PC-9 (cell line): ENCODE data around the gene TCAP. TPM values are rescaled to one million over a fixed set of nuclear protein-coding genes. Genes with fewer than 3 reads are reported as not detected.

Experiments used
- BruUV-seq: library from RNA; stranded (reverse); fragments of 400-500 nt; replicated peaks from 2 replicates; lab custom pipeline; 2021; lab: Mats Ljungman, UMichigan
- CTCF ChIA-PET: fragments of 300-600 bp; sonication (Branson Sonifier 250); formaldehyde crosslinking; loops from one replicate; lab custom pipeline; 2022; ENCODE audit warnings: antibody characterized with exemption; lab: Charles Lee
- POLR2A ChIA-PET: fragments of 300-600 bp; sonication (Branson Sonifier 250); formaldehyde crosslinking; loops from one replicate; lab custom pipeline; 2022; ENCODE audit warnings: antibody characterized with exemption; ENCODE audit not compliant: unreplicated experiment; lab: Charles Lee
- DNase-seq, 2 experiments: peaks; one replicate each; pipeline versions ENCODE4 v3.0.0 to v3.0.0-alpha.2; 2015 to 2022; ENCODE audit warnings: mixed read lengths in 1 of 2
- H2AFZ ChIP-seq: fragments of 200-600 bp; sonication (generic); 2 replicates; pipeline ENCODE4 v1.8.1; 2017; ENCODE audit warnings: antibody characterized with exemption
- H3F3A ChIP-seq: fragments of 200-600 bp; sonication (generic); 2 replicates; pipeline ENCODE4 v1.8.1; 2017; ENCODE audit warnings: antibody characterized with exemption, mild to moderate bottlenecking, low read depth; ENCODE audit not compliant: insufficient read depth
- H3K27ac ChIP-seq: fragments of 200-600 bp; sonication (generic); 2 replicates; pipeline ENCODE4 v1.6.1; 2016; ENCODE audit warnings: mixed run types
- H3K27me3 ChIP-seq: fragments of 200-600 bp; sonication (generic); 2 replicates; pipeline ENCODE4 v1.6.1; 2016; ENCODE audit warnings: low read depth, mixed run types; ENCODE audit not compliant: insufficient read depth
- H3K36me3 ChIP-seq: fragments of 200-600 bp; sonication (generic); 2 replicates; pipeline ENCODE4 v1.6.1; 2016; ENCODE audit warnings: low read depth, mixed run types
- H3K4me1 ChIP-seq: fragments of 200-600 bp; sonication (generic); replicated peaks from 2 replicates; pipeline ENCODE4 v1.6.1; 2016; ENCODE audit warnings: mixed run types; ENCODE audit not compliant: insufficient read depth
- H3K4me2 ChIP-seq: fragments of 200-600 bp; sonication (generic); 2 replicates; pipeline ENCODE4 v1.6.1; 2017; ENCODE audit warnings: mixed run types
- H3K4me3 ChIP-seq: fragments of 200-600 bp; sonication (generic); 2 replicates; pipeline ENCODE4 v1.6.1; 2016; ENCODE audit warnings: mixed run types
- H3K79me2 ChIP-seq: fragments of 200-600 bp; sonication (generic); 2 replicates; pipeline ENCODE4 v1.6.1; 2017; ENCODE audit warnings: low read depth, mixed run types
- H3K9me2 ChIP-seq: fragments of 200-600 bp; sonication (generic); 2 replicates; pipeline ENCODE4 v1.8.1; 2017; ENCODE audit warnings: mild to moderate bottlenecking; ENCODE audit not compliant: insufficient read depth
- H3K9me3 ChIP-seq: fragments of 200-600 bp; sonication (generic); 2 replicates; pipeline ENCODE4 v1.8.1; 2016; ENCODE audit warnings: low read depth; ENCODE audit not compliant: insufficient read depth
- H4K20me1 ChIP-seq: fragments of 200-600 bp; sonication (generic); 2 replicates; pipeline ENCODE4 v1.8.1; 2017; ENCODE audit not compliant: insufficient read depth
- CTCF ChIP-seq: fragments of 200-600 bp; sonication (generic); conservative IDR thresholded peaks from 2 replicates; pipeline ENCODE4 v1.6.1; 2017; ENCODE audit warnings: mixed run types, antibody characterized with exemption, mild to moderate bottlenecking, moderate library complexity
- EZH2 ChIP-seq: fragments of 200-600 bp; sonication (generic); IDR thresholded peaks from 2 replicates; pipeline ENCODE4 v1.8.0; 2017; ENCODE audit warnings: antibody characterized with exemption, low read depth
- intact Hi-C: fragments of 100-400 bp; cut with micrococcal nuclease; formaldehyde crosslinking; loops from one replicate; pipeline ENCODE4 v1.10.0; 2022; ENCODE audit not compliant: unreplicated experiment
- total RNA-seq: library from RNA; stranded (reverse); gene quantifications from 2 replicates; pipeline ENCODE4 v1.2.3, GENCODE V29; 2021

TCAP gene
- total RNA-seq, 1 experiment from 2014 or later = 1.6 TPM

GRCh38 chr17:39687546-39688474, 22.7 kb downstream of the TCAP start, which contains the start of gene PGAP3:
PGAP3 (minus strand) TSS chr17:39688057; CDS start chr17:39688014, 43 bp downstream.
- TF ChIP-seq EZH2 (no peak), CTCF (no peak)
- Histone ChIP-seq H3K9me2 (no peaks in the 10 kb centered on the region), H3K4me2 (peak within 1 kb of the TSS; percentile 95), H3K36me3 (no peaks in the 10 kb centered on the region), H3K27ac (peak within 1 kb of the TSS; percentile 84), H3K79me2 (no peaks in the 10 kb centered on the region), H3K4me3 (peak within 1 kb of the TSS; percentile 68), H2AFZ (peak within 1 kb of the TSS; percentile 92), H3K4me1 (peaks cover 26% of the 10 kb centered on the region), H3K27me3 (no peaks in the 10 kb centered on the region), H4K20me1 (no peaks in the 10 kb centered on the region), H3K9me3 (no peaks in the 10 kb centered on the region), H3F3A (peaks cover 30% of the 10 kb centered on the region)
- intact Hi-C loops = no loop called here
- peak; percentile 82 to 86 for DNase-seq
- TSS peak; percentile 84 for BruUV-seq
- POLR2A ChIA-PET = interaction anchor here (0.6 to 0.7 kb wide), 5 partner anchors 12 to 534 kb away, joined by 3 to 7 read pairs (median 3); partner anchors contain the start of gene MED1
- CTCF ChIA-PET = interaction anchor here (0.6 kb wide), 2 partner anchors 144 to 367 kb away, joined by 5 to 15 read pairs; partner anchors contain the start of gene MED24

- H3K4me2 ChIP-seq = peak overlapping the region; percentile 95
- H2AFZ ChIP-seq = peak overlapping the region; percentile 92
- CTCF ChIA-PET = interaction anchor here (0.6 to 0.9 kb wide), 3 partner anchors 16 to 366 kb away, joined by 3 to 15 read pairs (median 5); partner anchors contain the start of gene MED24
- H3K27me3 ChIP-seq = no peaks in the 10 kb centered on the region
- no peaks in the 10 kb centered on the region for H3K36me3 ChIP-seq
- H3K9me2 ChIP-seq = no peaks in the 10 kb centered on the region
- H3K9me3 ChIP-seq = no peaks in the 10 kb centered on the region
- DNase-seq = no peak
- peak overlapping the region; percentile 68 for H3K4me3 ChIP-seq
- POLR2A ChIA-PET = interaction anchor here (0.7 kb wide), 2 partner anchors 11 to 52 kb away, joined by 3 to 7 read pairs; no protein-coding TSS in a partner anchor
- H4K20me1 ChIP-seq = no peaks in the 10 kb centered on the region
- H3K4me1 ChIP-seq = peaks cover 26% of the 10 kb centered on the region
- no peaks in the 10 kb centered on the region for H3K79me2 ChIP-seq
- TF ChIP-seq EZH2 (no peak), CTCF (no peak)
- H3K27ac ChIP-seq = peak overlapping the region; percentile 84
- intact Hi-C loops = no loop called here
- H3F3A ChIP-seq = peaks cover 30% of the 10 kb centered on the region
- no TSS peak for BruUV-seq
Observed at GRCh38 chr17:39688475-39688835, 23.3 kb downstream of the TCAP start.

GRCh38 chr17:39688945-39689344, 23.8 kb downstream of the TCAP start:
- no peak for TF ChIP-seq EZH2
- no peak for TF ChIP-seq CTCF
- Histone ChIP-seq H3K4me2 (peak overlapping the region; percentile 95), H3F3A (peaks cover 30% of the 10 kb centered on the region), H3K4me3 (peak overlapping the region; percentile 68), H3K9me3 (no peaks in the 10 kb centered on the region), H3K27me3 (no peaks in the 10 kb centered on the region), H3K9me2 (no peaks in the 10 kb centered on the region), H3K27ac (peak overlapping the region; percentile 84), H3K4me1 (peaks cover 26% of the 10 kb centered on the region), H3K79me2 (no peaks in the 10 kb centered on the region), H4K20me1 (no peaks in the 10 kb centered on the region), H3K36me3 (no peaks in the 10 kb centered on the region), H2AFZ (peak overlapping the region; percentile 92)
- POLR2A ChIA-PET = interaction anchor here (0.5 kb wide), 1 partner anchor 11 kb away, joined by 3 read pairs; no protein-coding TSS in a partner anchor
- no peak for DNase-seq
- intact Hi-C loops = no loop called here
- BruUV-seq = no TSS peak
- CTCF ChIA-PET = interaction anchor here (0.9 kb wide), 1 partner anchor 16 kb away, joined by 3 read pairs; no protein-coding TSS in a partner anchor
